Fibroblast of skin of abdomen (primary cell): ENCODE measurements around the gene BDKRB2.

Experiments used
- DNase-seq: peaks from one replicate; pipeline ENCODE4 v3.0.0-alpha.2; 2013

BDKRB2 gene

GRCh38 chr14:96198430-96199130 is 6.1 kb upstream of the BDKRB2 start:
- DNase-seq = no peak

GRCh38 chr14:96201157-96201556 is 3.5 kb upstream of the BDKRB2 start:
- DNase-seq = no peak

- DNase-seq = no peak
Measured at GRCh38 chr14:96201965-96202364, 2.7 kb upstream of the BDKRB2 start.

GRCh38 chr14:96202441-96203094 is 2.1 kb upstream of the BDKRB2 start:
- DNase-seq = no peak

GRCh38 chr14:96203116-96203515 is 1.5 kb upstream of the BDKRB2 start:
- no peak for DNase-seq

- DNase-seq = no peak
Measured at GRCh38 chr14:96203635-96204034, 1.0 kb upstream of the BDKRB2 start.

- no peak for DNase-seq
Measured at GRCh38 chr14:96205059-96205977, 679 bp downstream of the BDKRB2 start.

- DNase-seq = no peak
Measured at GRCh38 chr14:96205978-96206360, 1.3 kb downstream of the BDKRB2 start.

- no peak for DNase-seq
Measured at GRCh38 chr14:96206461-96206860, 1.8 kb downstream of the BDKRB2 start.

GRCh38 chr14:96207686-96208085 is 3.0 kb downstream of the BDKRB2 start:
- no peak for DNase-seq

- DNase-seq = no peak
Measured at GRCh38 chr14:96208739-96209138, 4.1 kb downstream of the BDKRB2 start.

- DNase-seq = no peak
Measured at GRCh38 chr14:96212140-96212539, 7.5 kb downstream of the BDKRB2 start.

- DNase-seq = no peak
Measured at GRCh38 chr14:96212896-96213295, 8.3 kb downstream of the BDKRB2 start.

GRCh38 chr14:96213871-96214465 is 9.3 kb downstream of the BDKRB2 start:
- DNase-seq = no peak

- DNase-seq = no peak
Measured at GRCh38 chr14:96214793-96215192, 10.2 kb downstream of the BDKRB2 start.

- DNase-seq = no peak
Measured at GRCh38 chr14:96215452-96216244, 11.0 kb downstream of the BDKRB2 start.

GRCh38 chr14:96216627-96217026 is 12.0 kb downstream of the BDKRB2 start:
- DNase-seq = no peak

GRCh38 chr14:96217376-96217913 is 12.8 kb downstream of the BDKRB2 start:
- no peak for DNase-seq

- DNase-seq = no peak
Measured at GRCh38 chr14:96221109-96221650, 16.5 kb downstream of the BDKRB2 start.

- DNase-seq = no peak
Measured at GRCh38 chr14:96221841-96222240, 17.2 kb downstream of the BDKRB2 start.

- no peak for DNase-seq
Measured at GRCh38 chr14:96224480-96225096, 19.9 kb downstream of the BDKRB2 start.
